HG03280 (cell line): Measurements from ENCODE around the gene ANP32A.

Source experiments
- ATAC-seq: cut with Tn5 transposase; IDR thresholded peaks from one replicate; pipeline ENCODE4 v1.9.1; 2021; ENCODE audit warnings: mild to moderate bottlenecking, moderate library complexity; ENCODE audit not compliant: unreplicated experiment

Gene ANP32A

DNA sequence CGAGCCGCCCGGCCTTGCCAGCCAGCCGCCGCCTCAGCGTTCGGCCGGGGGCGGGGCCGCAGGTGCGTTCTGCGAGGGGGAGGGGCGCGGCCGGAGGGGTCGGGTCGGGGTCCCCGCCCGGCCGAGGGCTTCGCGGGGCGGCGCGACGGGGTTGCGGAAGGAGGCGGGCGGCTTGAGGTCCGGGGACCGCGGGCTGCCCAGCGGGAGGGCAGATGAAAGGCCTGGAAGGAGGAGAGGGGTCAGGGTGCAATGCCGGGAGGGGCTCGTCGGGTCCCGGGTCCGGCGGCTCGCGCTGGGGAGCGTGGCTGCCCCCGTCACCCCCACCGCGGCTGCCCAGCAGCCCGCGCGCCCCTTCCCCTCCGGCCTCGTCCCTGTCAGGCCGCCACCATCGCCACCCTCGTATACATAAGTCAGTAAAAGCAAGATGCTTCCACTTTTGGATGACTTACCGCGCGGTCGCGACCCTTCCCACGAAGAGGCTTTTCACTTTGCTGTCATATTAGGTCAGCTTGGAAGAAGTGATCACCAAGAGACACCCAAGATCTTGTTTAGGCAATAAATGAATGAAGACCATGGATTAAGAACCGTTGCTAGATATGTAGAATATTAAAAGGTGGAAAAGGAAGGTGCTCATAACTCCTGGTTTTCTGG, 620 bp upstream of the ANP32A start:
- peak; percentile 18 for ATAC-seq

DNA sequence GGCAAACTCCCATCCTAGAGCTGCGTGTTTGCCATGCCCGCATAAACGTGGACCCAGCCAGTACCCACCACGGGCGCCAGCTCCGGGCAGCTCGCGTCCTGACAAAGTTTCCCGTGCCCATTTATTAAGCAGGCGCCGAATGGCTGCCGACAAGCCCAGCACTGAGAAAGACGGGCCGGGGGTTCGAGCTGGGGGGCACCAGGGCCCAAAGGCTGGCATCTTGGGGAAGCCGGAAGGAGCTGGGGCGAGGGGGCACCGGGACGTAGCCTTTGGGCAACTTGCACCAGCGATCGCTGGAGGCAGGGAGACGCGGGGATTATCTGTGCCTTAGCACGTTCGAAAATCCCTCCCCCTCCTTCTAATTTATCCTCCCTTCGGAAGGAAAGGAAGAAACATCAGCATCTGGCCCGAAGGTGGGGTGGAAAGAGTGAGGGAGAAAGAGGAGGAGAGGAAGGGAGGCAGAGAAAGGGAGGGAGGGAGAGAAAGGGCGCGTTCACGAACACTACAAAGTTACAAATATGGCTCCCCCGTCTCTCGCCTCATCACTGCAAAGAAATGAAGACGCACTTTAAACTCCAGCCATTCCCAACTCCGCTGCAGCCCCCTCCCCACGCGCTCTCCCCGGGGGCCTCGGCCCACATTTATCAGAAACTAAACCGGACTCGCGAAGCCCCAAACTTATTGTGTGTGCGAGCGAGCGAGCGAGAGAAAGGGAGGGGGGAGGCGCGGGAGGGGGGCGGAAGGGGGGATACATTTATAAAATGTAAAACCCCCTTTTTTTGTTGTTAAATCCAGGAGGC, 1.0 kb downstream of the ANP32A start:
- no peak for ATAC-seq

DNA sequence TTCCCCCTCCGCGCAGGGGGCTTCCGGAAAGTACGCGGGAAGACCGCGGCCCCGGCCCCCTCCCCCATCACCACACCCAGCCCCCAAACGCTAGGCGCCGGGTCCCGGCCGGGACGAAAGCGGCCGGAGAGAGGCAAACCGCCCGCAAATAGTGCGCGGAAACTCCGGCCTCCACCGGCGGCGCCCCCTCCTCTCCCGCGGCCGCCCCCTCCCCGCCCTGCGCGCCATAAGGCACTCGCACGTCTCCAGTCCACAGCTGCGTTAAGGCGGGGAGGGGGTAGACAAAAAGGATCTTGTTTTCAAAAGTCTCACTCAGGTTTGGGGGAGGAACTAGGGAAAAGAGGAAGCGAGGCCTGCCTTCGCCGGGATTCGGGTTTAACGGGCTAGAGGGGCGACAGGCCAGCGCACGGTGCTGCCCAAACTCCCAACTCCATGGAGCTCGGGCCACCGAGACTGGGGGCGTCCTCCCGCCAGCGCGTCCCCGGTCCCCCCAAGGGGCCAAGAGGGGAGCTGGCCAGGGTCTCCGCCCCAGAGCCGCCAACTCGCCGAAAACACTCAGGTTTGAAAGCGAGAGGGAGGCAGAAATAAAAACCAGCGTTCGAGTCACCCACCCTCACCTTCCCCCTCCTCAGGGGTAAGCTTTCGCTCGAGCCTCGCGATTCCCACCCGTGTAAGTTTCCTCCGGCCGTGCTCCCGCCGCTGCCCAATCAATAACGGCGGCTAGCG, 1.8 kb downstream of the ANP32A start:
- ATAC-seq, result peak; percentile 3

DNA sequence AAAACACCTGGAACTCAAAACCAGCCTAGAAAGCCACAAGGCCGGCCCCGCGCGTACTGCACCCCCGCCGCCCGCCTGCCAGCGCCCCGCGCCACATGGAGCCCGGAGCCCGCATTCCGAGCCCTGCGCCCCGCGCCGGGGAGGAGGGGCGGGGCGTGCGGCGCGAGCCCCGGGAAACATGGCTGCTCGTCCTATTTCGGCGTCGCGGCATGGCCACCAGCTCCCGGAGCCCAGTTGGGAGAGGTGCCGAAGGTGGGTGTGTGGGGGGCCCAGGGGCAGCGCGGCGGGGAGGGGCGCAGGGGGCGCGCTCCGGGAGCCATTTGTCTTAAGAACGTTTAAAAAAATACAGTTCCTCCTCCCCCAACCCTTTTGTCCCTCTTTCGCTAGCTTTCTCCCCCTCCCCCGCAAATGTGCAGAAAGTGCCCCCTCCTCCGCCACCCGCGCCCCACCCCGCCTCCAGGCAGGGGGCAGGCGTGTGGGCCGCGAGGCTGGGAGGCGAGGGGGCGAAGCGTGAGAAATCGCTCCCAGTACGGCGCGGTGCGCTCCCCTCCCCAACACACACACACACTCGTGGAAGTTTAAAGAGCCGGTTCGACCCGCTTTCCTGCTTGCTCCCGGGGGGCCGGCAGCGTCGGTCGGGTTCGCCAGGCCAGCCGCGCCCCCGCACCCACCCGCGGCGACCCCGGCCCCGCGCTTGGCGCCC, 2.5 kb downstream of the ANP32A start:
- ATAC-seq, result peak; percentile 24

DNA sequence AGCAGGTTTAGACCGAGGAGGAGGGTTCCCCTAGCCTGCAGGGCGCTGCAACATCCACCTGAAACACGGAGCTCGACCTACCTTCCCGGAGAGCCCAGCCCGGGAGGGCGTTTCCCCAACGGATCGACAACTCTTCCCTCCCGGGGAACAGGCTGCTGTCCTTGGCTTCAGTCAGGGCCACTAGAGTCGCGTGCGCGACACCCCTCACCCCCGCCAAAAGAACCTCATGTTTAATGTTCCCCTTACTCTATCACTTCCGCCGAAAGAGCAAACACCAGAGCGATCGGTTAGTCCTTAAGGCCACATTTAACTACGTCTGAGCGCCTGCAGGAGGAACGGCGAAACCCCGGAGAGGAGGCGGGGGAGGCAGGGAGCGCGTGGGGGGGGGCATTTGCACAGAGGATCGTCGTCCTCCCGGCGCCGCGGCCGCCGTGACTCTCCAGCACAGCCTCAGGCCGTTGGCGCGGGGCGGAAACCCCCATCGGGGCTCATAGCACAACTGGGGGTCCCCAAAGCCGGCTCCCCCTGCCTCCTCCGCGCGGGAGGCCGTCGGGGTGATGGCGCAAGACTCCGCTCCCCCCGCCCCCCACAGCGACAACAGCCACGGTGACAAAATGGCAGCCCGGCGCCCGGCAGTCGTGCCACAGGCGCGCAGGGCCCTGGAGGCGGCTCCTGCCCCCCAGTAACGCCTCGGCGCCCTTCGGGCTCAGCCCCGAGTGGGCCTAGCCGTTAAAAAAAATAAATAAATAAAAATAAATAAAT, 3.2 kb downstream of the ANP32A start:
- ATAC-seq, result peak; percentile 19

DNA sequence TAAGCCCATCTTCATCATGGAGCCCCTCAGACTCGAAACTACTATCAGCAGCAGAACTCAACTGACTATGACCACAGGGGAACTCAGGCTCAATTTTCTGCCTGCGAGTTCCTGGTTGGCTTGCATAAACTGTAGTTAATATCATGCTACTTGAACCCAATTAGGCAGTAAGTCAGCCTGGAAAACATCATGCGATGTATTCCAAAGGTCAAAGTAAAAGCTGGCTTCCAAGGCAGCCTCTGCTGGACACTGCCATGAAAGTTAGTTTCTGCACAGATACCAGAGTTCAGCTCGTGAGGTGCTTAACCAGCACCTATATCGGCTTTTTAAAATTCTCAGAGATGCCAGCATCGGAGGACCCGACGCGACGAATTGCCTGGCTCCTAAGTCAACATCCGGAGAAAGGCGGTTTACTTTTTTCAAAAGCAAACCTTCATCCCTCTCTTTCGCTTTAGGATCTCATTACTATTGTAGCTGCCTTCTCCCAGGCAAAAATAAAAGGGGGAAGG, 3.8 kb downstream of the ANP32A start:
- no peak for ATAC-seq

DNA sequence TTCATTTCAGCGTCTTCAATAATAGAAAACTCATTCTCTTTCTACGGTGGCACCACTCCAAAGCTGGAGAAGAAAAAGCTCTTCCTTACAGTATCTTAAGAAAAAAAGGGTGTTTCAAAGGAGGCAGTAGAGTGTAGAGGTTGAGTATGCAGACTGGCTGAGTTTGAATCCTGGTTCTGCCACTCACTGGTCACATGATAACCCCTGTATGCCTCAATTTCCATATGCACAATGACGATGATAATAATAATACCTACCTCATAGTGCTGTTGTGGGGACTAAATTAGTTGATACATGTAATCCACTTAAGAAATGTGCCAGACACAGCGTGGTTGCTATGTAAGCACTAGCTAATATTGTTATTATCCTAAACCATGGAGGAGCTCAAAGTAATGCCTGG, 4.5 kb downstream of the ANP32A start:
- no peak for ATAC-seq

DNA sequence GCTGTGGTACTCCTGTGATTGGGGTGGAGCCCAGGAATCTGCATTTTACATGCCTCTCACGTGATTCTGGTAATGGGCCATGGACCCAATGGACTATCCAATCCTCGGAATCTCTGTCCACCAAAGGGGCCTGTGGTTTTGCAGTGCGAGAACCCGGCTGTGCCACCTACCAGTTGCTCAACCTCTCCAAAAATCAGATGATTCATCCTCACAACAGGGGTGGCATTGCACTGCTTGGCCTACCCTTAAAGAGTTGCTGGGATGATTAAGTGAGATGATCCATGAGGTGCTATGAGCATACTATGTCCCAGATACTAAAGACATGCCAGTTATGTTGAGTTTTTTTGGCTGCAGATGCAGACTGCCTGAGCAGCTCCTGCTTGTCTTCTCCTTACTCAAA, 5.1 kb downstream of the ANP32A start:
- ATAC-seq, result no peak

DNA sequence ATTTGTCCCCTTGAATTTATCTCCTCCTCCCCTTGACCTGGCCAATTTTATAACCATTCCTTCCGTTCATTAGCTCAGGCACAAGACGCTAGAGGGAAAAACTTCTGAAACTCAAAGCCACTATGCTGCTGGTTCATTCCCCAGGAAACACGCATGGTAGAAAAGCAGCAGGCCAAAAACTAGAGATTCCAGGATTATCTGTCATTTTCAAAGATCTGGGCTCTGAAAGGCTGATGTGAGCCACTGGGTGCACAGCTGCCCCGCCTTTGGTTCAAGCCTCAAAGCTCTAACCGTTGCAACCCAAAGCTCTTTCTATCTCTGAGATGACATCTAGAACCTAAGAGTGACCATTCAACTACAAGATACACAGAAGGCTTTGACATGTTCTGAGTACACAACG, 6.1 kb downstream of the ANP32A start:
- no peak for ATAC-seq

DNA sequence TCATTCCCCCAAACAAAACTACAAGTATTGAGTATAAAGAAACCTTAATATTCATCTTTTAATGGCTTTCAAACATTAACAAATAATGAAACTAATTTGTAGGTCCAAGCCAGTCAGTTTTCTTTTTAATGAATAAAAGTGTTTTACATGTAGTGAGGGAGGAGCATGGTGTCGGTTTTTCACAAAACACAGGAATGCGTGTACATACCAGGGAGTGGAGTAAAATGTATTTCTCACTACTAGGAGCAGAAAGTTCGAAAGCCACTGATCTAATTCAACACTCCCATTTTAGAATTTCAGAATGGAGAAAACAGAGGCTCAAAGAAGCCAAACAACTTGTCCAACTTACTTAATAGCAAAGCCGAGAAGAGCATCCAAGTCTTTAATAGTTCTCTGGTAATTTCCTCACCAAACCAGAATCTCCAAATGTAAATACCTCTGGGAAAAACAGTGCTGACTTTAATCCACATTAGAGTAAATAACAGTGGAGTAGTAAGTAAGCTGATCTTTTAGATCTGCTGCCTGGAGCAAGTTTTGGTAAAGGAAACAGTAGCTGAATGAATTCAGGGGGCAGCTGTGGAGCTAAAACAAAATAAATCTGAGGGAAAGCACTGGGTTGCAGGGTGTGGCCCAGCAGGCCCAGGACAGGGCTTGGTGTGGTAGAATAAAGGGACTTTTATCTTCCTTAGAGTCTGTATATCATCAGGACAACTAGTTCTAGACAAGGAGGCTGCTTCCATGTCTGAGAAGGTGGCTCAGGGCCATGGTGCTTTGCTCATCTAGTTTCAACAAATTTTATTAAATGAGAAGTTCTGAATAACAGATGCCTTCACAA, 7.9 kb downstream of the ANP32A start:
- ATAC-seq, result no peak

DNA sequence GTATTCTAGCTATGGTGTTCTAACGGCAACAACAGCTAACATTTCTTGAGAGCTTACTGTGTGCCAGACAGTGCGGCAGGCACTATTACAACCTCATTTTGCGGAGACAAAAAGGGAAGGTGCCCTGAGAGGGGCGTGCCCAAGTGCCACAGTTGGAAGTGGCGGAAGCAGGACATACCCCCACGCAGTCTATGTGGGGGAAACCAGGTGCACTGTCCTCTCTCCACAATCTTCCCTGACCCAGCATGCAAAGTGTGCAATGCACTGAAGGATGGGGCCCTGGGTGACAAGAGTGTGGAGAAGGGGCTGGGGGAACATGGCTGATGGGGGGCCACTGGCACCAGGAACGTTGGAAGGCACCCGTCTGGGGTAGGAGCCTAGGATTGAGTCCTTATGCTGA, 8.6 kb downstream of the ANP32A start:
- no peak for ATAC-seq

DNA sequence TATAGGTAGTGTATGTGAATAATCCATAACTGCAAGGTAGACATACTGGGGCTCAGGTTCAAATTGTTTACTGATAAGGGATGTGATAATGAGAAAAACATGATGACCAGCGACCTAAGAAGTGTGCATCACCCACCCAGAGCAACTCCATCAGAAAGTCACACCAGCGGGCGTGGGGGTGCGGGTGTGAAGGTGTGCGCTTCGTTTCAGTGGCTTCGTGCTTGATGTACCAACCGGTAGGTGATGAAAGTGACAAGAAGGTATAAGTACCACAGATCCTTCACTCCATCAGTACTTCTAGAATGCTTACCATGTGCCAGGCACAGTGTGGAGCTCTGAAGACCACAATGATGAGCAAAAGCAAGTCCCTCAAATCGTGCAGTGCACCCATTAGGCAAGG, 11.2 kb downstream of the ANP32A start:
- ATAC-seq, result no peak

DNA sequence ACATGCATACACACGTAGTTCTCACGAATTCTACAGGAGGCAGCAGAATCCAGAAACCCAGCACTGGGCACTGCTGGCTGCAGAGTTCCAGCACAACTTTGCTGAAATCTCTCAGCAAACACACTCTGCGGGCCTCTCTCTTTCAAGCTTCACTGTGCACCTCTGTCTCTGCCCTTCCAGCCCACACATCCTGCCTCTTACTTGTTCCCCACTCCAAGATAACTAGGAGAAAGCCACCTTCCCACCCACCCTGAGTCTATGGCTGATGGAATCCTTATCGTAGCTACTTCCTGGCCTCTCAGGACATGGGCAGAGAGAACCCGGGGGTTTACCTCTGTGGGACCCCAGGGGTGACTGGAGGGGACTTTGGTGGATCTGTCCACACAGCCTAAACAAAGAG, 11.9 kb downstream of the ANP32A start:
- ATAC-seq, result no peak

DNA sequence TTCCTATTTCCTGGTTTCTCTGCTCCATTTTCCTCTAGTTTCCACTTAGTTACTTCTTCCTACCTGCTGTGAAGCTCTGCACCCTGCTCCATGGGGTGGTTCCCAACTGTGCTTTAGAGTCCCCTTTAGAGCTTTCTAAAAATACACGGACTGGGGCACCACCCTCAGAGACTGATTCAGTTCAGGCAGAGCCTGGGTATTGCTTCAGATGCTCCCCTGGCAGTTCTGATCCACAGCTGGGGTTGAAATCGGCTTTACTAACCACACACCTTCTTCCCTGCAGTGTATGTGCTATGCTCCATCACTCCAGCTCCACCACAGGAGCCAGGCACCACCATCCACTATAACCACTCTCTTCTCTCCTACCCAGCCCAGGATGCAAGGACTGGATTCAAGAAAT, 12.6 kb downstream of the ANP32A start:
- no peak for ATAC-seq

DNA sequence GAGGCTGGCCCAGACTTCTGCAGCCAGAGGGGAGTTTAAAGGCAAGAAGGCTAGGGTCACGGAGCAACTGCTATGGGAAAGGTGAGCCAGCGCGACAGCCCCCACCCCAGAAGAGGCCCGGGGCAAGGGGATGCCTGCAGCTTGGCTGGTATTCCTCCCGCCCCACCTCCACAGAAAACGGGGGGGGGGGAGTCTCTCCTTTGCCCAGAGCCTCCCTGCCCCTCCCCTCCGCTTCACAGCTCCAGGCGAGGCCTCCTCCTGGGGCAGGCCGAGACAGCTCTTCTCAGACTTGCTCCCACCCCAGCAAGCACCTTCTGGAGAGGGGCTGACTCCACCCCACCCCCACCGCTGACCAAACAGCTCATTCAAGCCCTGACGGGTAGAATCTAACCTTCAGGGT, 13.4 kb downstream of the ANP32A start:
- no peak for ATAC-seq

DNA sequence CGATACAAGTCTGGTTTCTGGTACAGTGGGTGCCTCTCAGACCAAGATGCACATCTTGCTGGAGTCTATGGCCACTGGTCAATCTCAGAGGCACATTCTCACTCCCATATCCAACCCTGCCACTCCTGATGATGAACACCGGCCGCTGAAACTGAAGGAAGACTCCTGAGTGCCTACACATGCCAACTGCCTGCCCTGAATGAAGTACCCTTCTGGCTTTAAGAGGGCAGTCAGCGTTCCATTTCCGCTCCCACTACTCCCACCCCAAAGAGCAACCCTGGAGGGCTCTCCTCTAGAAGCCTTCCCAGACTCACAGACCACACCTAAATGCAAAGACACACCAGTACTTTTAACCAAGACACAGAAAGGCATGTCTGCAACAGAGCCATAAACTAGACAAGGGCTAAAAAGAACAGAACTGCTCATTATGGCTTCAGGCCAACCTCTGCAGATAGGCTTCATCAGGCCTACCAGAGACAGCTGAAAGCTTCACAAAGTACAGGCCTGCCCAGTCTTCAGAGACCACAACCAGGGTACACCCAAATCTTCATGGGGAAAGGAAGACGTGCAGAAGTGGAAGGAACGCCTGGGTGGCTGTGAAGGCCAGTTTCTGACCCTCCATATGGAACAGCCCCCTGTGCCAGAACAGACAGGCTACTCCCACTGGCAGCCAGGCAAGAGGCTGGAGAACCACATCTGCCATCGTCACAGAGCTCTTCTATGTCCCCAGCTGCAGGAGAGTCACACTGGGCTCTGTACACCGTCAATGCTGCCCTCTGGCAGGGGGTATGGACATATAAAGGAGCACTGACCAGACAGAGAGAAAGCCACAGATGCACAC, 14.3 kb downstream of the ANP32A start:
- ATAC-seq, result no peak

DNA sequence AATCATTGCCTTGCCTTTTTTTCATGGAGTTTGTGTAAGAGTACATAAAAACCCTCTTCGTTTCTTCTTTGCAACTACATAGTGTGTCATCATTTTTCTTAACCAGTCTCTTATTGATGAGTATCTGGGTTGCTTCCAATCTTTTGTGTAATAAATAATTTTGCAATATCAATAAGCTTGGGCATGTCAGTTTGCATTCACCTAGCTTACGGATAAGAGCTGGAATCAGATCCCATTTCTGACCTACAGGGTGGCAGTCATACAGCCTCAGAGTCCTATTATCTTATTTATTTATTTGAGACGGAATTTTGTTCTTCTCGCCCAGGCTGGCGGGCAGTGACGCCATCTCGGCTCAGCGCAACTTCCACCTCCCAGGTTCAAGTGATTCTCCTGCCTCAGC, 18.3 kb downstream of the ANP32A start:
- ATAC-seq, result no peak

DNA sequence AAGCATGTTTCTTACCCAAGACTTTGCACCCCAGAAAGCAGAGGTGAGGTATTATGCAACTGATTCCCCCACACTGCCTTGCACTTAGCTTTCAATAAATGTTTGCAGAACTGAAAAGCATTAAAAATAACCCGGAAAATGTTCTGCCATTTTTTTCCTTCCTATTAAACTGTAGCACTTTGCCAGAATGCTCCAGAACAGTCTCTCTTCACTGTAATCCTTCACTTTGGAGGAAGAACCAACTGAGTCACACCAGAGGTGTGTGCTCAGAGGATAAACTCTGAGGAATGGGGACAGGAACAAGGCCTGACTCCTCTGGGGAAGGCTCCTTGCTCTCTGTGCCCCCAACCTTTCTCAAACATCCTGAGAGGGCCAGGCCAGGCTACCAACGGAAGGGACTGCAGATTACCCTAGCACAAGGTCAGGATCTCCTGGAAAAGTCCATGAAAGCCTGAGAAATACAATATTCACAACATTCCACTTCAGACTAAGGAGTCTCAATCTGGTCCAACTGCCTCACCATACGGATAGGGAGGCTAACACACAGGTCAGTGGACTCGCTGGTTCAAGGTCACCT, 19.0 kb downstream of the ANP32A start:
- ATAC-seq, result no peak
